Lung (tissue), 12 donors: ENCODE data around the gene ASTN2. TPM values are rescaled to one million over a fixed set of nuclear protein-coding genes. Genes with fewer than 3 reads are reported as not detected.

Experiments used
- ATAC-seq: fragments of 200-7000 bp; cut with Tn5 transposase; one replicate; pipeline ENCODE4 v1.9.1; 2020; ENCODE audit warnings: moderate number of reproducible peaks; ENCODE audit not compliant: insufficient read depth, low FRiP score
- DNase-seq, 3 donors: peaks; one replicate each; pipeline ENCODE4 v3.0.0-alpha.2; 2013 to 2017
- H3K27ac ChIP-seq, 2 donors: one replicate each; pipeline ENCODE4 v1.5.1; 2013; ENCODE audit warnings: mild to moderate bottlenecking in 2 of 2, moderate library complexity in 2 of 2, control low read depth in 1 of 2, inconsistent platforms in 1 of 2, low read depth in 1 of 2, low read length in 1 of 2
- H3K27me3 ChIP-seq, 3 donors: one replicate each; pipeline ENCODE4 v1.5.1; 2013; ENCODE audit warnings: low read length in 2 of 3; ENCODE audit not compliant: control insufficient read depth in 3 of 3, insufficient read depth in 3 of 3
- H3K36me3 ChIP-seq, 4 donors: one replicate each; pipeline ENCODE4 v1.5.1; 2013; ENCODE audit warnings: low read length in 4 of 4, mild to moderate bottlenecking in 1 of 4, moderate library complexity in 1 of 4; ENCODE audit not compliant: control insufficient read depth in 4 of 4, insufficient read depth in 4 of 4
- H3K4me1 ChIP-seq, 5 donors: one replicate each; pipeline ENCODE4 v1.5.1; 2013; ENCODE audit warnings: low read length in 5 of 5, mild to moderate bottlenecking in 2 of 5, moderate library complexity in 1 of 5; ENCODE audit not compliant: control insufficient read depth in 5 of 5, insufficient read depth in 5 of 5
- H3K4me3 ChIP-seq: one replicate; pipeline ENCODE4 v1.5.1; 2013; ENCODE audit warnings: mild to moderate bottlenecking, control low read depth, moderate library complexity
- H3K9ac ChIP-seq, 2 donors: one replicate each; pipeline ENCODE4 v1.5.1; 2013; ENCODE audit warnings: low read length in 2 of 2, control low read depth in 1 of 2; ENCODE audit not compliant: insufficient read depth in 1 of 2
- H3K9me3 ChIP-seq, 4 donors: one replicate each; pipeline ENCODE4 v1.5.1; 2013; ENCODE audit warnings: low read length in 3 of 4, mild to moderate bottlenecking in 1 of 4, moderate library complexity in 1 of 4; ENCODE audit not compliant: control insufficient read depth in 4 of 4, insufficient read depth in 3 of 4
- CTCF ChIP-seq: IDR thresholded peaks from 2 replicates; pipeline ENCODE4 v1.5.1; 2012; ENCODE audit warnings: mild to moderate bottlenecking; ENCODE audit errors: control extremely low read depth, extremely low read depth
- WGBS, 2 donors: extraction: QIAGEN DNeasy Blood & Tissue Kit; methylation state at CpG; one replicate each; pipeline ENCODE4 v1.1.7; 2013; 5-methylcytosine and 5-hydroxymethylcytosine counted together
- polyA plus RNA-seq, 2 donors: library from polyadenylated mRNA; stranded (reverse); fragments of 200-250 nt; gene quantifications; one replicate each; pipeline ENCODE4 v1.2.1, GENCODE V29; 2013
- total RNA-seq, 2 donors: library from RNA; depleted of rRNA in 1 of 2; stranded (reverse); fragments of >200 nt in 1 of 2; gene quantifications; one replicate each; pipeline ENCODE4 v1.2.1, GENCODE V29; 2014 to 2021
- donor health status: control.
- donor health status: control.
- donor health status: Bipolar disorder and iron deficiency.
- donor health status: healthy.
- donor health status: DM: yes; HTN: yes; CAD: no.

The ASTN2 gene
- total and polyA plus RNA-seq, 4 donors: 1.4 to 7.0 (median 3.3) TPM

- H3K4me1 ChIP-seq: no peaks in the 10 kb centered on the region
- H3K9ac ChIP-seq: no peak overlapping the region
- WGBS, 2 donors: 83 to 90% methylated on average over 3 of the region's 3 CpGs
- H3K27ac ChIP-seq: no peak overlapping the region
- no peaks in the 10 kb centered on the region for H3K9me3 ChIP-seq
- no peak overlapping the region for H3K4me3 ChIP-seq
- no peak for DNase-seq
- no peak for ATAC-seq
- no peaks in the 10 kb centered on the region for H3K27me3 ChIP-seq
- no peak for TF ChIP-seq CTCF
- H3K36me3 ChIP-seq: no peaks in the 10 kb centered on the region
These were observed 637.7 kb downstream of the ASTN2 start for GRCh38 chr9:116777116-116777515.

- Histone ChIP-seq H3K36me3 (no peaks in the 10 kb centered on the region), H3K9me3 (no peaks in the 10 kb centered on the region), H3K4me3 (no peak overlapping the region), H3K27me3 (no peaks in the 10 kb centered on the region), H3K9ac (no peak overlapping the region), H3K27ac (no peak overlapping the region), H3K4me1 (no peaks in the 10 kb centered on the region)
- DNase-seq (no peak), ATAC-seq (no peak)
- no peak for TF ChIP-seq CTCF
- WGBS, 2 donors: 66 to 74% methylated on average over 4 of the region's 4 CpGs
These were observed 640.3 kb downstream of the ASTN2 start for GRCh38 chr9:116774421-116775180.

GRCh38 chr9:116767219-116767618 lies 647.6 kb downstream of the ASTN2 start:
- no peak for TF ChIP-seq CTCF
- Histone ChIP-seq H3K27ac (no peak overlapping the region), H3K4me3 (no peak overlapping the region), H3K9ac (no peak overlapping the region), H3K9me3 (peaks cover 0 to 2% (median 0%) of the 10 kb centered on the region in 4 donors), H3K36me3 (no peaks in the 10 kb centered on the region), H3K27me3 (no peaks in the 10 kb centered on the region), H3K4me1 (no peaks in the 10 kb centered on the region)
- WGBS, 2 donors: 74 to 80% methylated on average over 8 of the region's 8 CpGs
- no peak for ATAC-seq
- no peak for DNase-seq
